H54 (cell line): ENCODE data around the gene VPS13D.

Experiments
- DNase-seq: peaks from one replicate; pipeline ENCODE4 v3.0.0; 2011; ENCODE audit warnings: low spot score, mixed read lengths; ENCODE audit not compliant: insufficient read length
- FAIRE-seq: peaks from 3 replicates; lab custom pipeline; 2011; peaks lifted over from hg19 to GRCh38; lab: Jason Lieb, UNC
- POLR2A ChIP-seq: IDR thresholded peaks from 2 replicates; pipeline ENCODE4 v1.6.1; 2011; ENCODE audit warnings: low read depth, mild to moderate bottlenecking, low read length

Gene VPS13D

GRCh38 chr1:12335815-12336214, 106.0 kb downstream of the VPS13D start:
- no peak for TF ChIP-seq POLR2A
- DNase-seq: no peak
- FAIRE-seq: no peak

GRCh38 chr1:12336413-12336812, 106.6 kb downstream of the VPS13D start:
- DNase-seq: no peak
- FAIRE-seq: no peak
- TF ChIP-seq POLR2A: no peak

GRCh38 chr1:12338017-12338416, 108.2 kb downstream of the VPS13D start:
- no peak for TF ChIP-seq POLR2A
- no peak for FAIRE-seq
- no peak for DNase-seq

DNA sequence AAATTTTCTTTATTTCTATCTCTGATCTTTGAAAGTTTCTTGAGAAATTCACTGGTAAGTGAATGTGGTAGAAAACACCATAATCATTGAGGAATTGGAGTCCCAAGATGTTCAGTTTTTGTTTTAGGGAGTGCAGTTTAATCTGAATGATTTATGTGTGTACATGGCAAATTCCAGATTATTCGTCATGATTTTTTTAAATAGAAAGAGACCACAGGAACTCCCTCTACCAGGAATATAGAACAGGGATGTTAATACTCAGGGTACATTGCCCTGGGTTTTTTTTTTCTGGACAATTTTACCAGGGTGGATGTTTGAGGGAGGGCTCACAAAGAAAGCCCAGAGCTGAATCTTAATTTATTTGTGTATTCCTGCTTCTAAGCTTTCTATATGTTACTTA, 109.0 kb downstream of the VPS13D start:
- no peak for FAIRE-seq

DNA sequence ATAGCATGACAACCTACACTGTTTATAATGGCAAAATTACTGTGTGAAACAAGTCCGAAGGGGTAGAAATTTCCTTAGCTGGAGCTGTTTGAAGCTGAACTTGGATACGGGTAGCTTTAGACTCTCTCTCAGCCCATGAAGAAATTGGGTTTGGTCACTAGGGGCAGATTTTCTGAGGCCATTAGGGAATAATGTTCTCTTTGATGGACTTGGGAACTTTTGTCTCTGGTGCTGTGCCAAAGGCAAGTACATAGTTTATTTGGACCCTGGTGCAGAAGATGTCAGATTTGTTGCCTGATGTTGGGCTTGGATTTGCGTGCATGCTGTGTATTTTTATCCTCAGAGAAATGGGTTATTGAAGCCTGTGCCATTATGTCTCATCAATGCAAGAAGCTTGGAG, 109.6 kb downstream of the VPS13D start:
- no peak for TF ChIP-seq POLR2A
- FAIRE-seq: no peak
- no peak for DNase-seq

More for the DNA sequence above, 109.0 kb downstream of the VPS13D start:
- DNase-seq: no peak
- TF ChIP-seq POLR2A: no peak

- FAIRE-seq (no peak), DNase-seq (no peak)
- no peak for TF ChIP-seq POLR2A
These were observed 110.1 kb downstream of the VPS13D start for GRCh38 chr1:12339811-12340543.

GRCh38 chr1:12340544-12340930, 110.7 kb downstream of the VPS13D start:
- FAIRE-seq (no peak), DNase-seq (no peak)
- TF ChIP-seq POLR2A: no peak

DNA sequence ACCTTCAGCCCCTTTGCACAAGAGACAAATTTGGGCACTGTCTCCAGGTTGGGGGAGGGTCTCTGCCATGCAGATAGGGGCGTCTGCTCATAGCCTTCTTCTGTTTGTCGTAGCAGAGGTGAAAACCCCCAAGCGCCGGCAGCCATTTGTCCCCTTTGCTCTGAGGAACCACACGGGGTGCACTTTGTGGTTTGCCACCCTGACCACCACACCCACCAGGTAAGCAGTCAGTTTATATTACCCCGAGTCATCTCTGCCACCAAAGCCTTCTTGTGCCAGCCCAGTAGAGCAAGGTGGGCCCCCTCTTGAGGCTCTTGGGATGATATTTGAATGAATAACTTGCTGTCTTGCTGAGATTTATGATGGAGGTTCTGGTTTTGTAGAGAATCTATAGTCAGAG, 111.8 kb downstream of the VPS13D start:
- DNase-seq: no peak
- TF ChIP-seq POLR2A: no peak
- FAIRE-seq: no peak

- DNase-seq: no peak
- no peak for TF ChIP-seq POLR2A
- FAIRE-seq: no peak
These were observed 112.7 kb downstream of the VPS13D start for GRCh38 chr1:12342401-12343003.

GRCh38 chr1:12343823-12344487, 114.1 kb downstream of the VPS13D start:
- no peak for TF ChIP-seq POLR2A
- no peak for FAIRE-seq
- DNase-seq: no peak

DNA sequence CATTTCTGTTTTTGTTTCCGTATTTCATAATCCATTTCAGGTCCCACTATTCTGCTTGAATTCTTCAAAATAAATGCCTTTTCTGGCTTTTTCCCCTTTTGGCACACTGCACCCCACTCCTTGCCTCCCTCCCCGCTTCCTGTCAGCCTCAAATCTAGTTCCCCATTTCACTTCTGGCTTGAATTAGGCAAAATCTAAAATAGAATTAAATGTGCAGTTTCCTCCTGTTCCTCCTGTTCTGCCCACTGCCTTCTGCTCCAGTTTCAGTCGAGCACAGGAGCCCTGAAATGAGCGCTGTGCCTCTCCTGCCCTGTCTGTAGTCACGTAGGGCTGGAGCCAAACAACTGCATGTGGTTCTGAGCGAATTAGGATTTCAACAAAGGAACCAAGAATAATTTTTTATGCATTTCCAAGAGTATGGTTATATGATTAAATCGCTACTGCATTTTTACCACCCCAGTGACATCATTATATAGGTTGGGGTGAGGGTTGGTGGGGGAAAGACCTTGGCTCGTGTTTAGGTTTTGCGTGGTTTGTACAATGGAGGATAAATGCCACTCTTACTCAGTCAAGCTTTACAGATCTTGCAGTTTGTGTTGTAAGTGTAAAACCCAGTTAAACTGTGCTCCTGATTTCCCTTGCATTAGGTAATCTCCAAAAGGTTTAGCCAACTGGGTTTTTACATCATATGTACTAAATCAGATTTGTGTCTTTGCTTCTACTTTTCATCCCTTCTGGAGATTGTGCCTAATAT, 114.9 kb downstream of the VPS13D start:
- FAIRE-seq (no peak), DNase-seq (no peak)
- TF ChIP-seq POLR2A: no peak

DNA sequence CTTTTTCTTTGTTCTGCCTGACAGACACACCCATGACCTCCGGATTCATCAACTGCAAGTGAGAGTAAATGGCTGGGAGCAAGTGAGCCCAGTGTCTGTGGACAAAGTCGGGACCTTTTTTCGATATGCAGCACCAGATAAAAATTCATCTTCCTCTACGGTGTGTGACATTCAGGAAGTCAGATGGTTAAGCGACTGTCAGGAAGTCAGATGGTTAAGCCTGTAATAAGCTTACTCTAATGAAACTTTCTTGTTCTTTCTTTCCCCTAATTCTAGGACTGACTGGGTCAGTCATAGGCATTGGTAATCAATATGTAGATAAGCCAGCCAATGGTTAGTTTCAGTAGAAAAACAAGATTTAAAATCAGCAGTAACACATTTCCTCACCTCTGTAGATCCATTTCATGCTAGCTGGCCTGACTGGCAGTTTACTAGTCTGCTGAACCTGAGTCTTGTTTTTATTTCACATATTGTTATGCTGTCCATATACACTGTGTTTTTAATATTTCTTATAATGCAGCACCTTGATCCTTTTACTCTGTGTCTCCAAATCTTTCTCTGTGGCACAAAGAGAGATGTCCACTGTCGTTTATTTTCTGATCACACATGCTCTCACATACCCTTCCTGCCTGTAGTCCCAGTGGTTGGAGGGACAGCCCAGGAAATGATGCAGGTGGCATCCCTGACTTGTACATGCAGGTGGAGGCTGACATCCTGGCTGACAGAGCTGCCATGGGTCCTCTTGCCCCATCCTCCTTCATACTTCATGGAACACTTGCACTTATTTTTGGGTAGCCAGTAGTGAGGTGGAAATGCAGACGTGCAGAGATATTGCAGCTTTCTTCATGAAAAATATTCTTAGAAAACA, 115.8 kb downstream of the VPS13D start:
- DNase-seq (no peak), FAIRE-seq (no peak)
- TF ChIP-seq POLR2A: no peak
